Measurements from ENCODE around the gene SPPL2C.

Gene SPPL2C

DNA sequence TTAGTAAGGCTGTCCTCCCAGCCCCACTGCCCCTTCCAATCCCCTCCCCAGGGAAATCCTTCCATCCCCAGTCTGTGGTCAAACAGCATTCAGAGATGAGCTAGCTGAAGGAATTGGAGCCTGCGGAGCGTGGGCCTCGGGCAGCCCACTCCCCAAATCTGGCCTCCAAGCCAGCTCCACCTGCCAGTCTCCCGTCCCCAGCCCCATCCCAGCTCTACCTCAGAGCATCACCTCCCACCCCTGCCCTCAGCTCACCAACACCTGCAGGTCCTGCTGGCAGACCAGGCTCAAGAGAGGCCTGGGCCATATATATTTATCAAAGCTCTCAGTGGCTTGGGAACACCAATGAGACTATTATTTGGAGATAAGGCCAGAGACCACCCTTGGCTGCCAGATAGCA, 5.2 kb upstream of the SPPL2C start:
- H3K36me3 ChIP-seq (ENCODE audit: insufficient read depth, low read length), result no peaks in the 10 kb centered on the region
- H3K79me2 ChIP-seq (ENCODE audit: insufficient read depth, low read length), result no peaks in the 10 kb centered on the region
- no peaks in the 10 kb centered on the region for H3K9me2 ChIP-seq (ENCODE audit: low read depth, low read length)
- H3K9me3 ChIP-seq (ENCODE audit: low read length), result no peaks in the 10 kb centered on the region
- no peak overlapping the region for H3K27ac ChIP-seq (ENCODE audit: low read depth, low read length, poor library complexity, severe bottlenecking)
- no peaks in the 10 kb centered on the region for H3K4me1 ChIP-seq (ENCODE audit: insufficient read depth, low read length, severe bottlenecking)
- no peaks in the 10 kb centered on the region for H4K20me1 ChIP-seq (ENCODE audit: insufficient read depth, low read length)
- H3K4me2 ChIP-seq (ENCODE audit: low read length), result no peak overlapping the region
- H3K27me3 ChIP-seq (ENCODE audit: insufficient read depth, low read length), result peaks cover 11% of the 10 kb centered on the region
- H3F3A ChIP-seq (ENCODE audit: insufficient read depth, low read length), result no peaks in the 10 kb centered on the region
- no peak overlapping the region for H3K9ac ChIP-seq (ENCODE audit: low read length)
- H2AFZ ChIP-seq (ENCODE audit: low read length), result no peak overlapping the region
- no peak overlapping the region for H3K4me3 ChIP-seq (ENCODE audit: low read depth, low read length, poor library complexity, severe bottlenecking)
- TF ChIP-seq EZH2 (IDR thresholded peaks at IDR 0.05; ENCODE audit: borderline replicate concordance, low read length), result no peak
- TF ChIP-seq, protein P1, sequence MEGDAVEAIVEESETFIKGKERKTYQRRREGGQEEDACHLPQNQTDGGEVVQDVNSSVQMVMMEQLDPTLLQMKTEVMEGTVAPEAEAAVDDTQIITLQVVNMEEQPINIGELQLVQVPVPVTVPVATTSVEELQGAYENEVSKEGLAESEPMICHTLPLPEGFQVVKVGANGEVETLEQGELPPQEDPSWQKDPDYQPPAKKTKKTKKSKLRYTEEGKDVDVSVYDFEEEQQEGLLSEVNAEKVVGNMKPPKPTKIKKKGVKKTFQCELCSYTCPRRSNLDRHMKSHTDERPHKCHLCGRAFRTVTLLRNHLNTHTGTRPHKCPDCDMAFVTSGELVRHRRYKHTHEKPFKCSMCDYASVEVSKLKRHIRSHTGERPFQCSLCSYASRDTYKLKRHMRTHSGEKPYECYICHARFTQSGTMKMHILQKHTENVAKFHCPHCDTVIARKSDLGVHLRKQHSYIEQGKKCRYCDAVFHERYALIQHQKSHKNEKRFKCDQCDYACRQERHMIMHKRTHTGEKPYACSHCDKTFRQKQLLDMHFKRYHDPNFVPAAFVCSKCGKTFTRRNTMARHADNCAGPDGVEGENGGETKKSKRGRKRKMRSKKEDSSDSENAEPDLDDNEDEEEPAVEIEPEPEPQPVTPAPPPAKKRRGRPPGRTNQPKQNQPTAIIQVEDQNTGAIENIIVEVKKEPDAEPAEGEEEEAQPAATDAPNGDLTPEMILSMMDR (IDR thresholded peaks at IDR 0.05; ENCODE audit: low read length), result no peak

DNA sequence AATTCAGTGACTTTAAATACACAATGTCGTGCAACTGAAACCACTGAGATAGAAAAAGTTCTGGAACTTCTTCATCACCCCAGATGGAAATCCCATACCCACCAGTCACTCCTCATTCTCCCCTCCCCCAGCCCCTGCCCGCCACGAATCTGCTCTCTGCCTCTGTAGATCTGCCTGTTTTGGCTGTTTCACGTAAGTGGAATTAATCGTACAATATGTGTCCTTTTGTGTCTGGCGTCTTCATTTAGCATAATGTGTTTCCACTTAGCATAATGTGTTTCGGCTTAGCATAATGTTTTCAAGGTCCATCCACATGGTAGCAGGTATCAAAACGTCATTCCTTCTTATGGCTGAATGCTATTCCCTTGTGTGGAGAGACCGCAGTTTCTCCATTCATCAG, 3.5 kb upstream of the SPPL2C start:
- Histone ChIP-seq H3K27ac (ENCODE audit: low read depth, low read length, poor library complexity, severe bottlenecking) (no peak overlapping the region), H3K4me3 (ENCODE audit: low read depth, low read length, poor library complexity, severe bottlenecking) (no peak overlapping the region), H4K20me1 (ENCODE audit: insufficient read depth, low read length) (no peaks in the 10 kb centered on the region), H3K79me2 (ENCODE audit: insufficient read depth, low read length) (no peaks in the 10 kb centered on the region), H3K27me3 (ENCODE audit: insufficient read depth, low read length) (peaks cover 4% of the 10 kb centered on the region; the same call in 1 of the 2 replicates), H3K9me3 (ENCODE audit: low read length) (no peaks in the 10 kb centered on the region), H3K4me1 (ENCODE audit: insufficient read depth, low read length, severe bottlenecking) (no peaks in the 10 kb centered on the region), H3K4me2 (ENCODE audit: low read length) (no peak overlapping the region), H3K36me3 (ENCODE audit: insufficient read depth, low read length) (no peaks in the 10 kb centered on the region), H3F3A (ENCODE audit: insufficient read depth, low read length) (no peaks in the 10 kb centered on the region), H3K9ac (ENCODE audit: low read length) (no peak overlapping the region), H2AFZ (ENCODE audit: low read length) (no peak overlapping the region), H3K9me2 (ENCODE audit: low read depth, low read length) (no peaks in the 10 kb centered on the region)
- TF ChIP-seq, protein P1 (IDR thresholded peaks at IDR 0.05; ENCODE audit: low read length), result no peak
- no peak for TF ChIP-seq EZH2 (IDR thresholded peaks at IDR 0.05; ENCODE audit: borderline replicate concordance, low read length)

DNA sequence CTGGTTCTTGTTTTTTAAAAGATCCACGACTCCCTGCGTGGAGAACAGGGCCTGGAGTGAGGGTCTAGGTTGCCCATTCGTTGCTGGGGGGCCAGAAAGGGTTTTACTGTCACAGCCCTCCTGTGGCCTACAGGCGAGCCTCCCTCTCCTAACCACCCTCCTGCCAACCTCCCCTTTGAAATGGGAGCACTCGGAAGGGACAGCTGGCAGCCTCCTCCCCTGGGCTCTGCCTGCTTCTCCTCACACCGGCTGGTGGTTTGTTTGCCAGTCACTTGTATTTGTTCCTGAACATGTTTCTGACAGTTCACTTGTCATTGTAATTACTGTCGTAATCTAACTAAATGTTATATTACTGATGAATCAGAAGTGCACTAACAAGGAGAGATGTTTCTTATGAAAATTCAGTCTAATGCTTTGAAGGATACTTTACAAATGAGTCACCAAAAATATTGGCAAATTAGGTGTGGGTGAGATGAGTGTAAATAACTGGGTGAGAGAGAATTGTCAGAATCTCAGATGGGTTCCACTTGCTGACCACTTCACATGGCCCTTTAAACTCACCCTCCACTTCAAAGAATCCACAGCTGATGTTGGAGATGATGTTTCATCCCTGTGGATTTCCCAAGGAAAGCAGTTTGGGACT, 2.7 kb upstream of the SPPL2C start:
- Histone ChIP-seq H3F3A (ENCODE audit: insufficient read depth, low read length) (no peaks in the 10 kb centered on the region), H3K4me2 (ENCODE audit: low read length) (no peak overlapping the region), H3K9me2 (ENCODE audit: low read depth, low read length) (no peaks in the 10 kb centered on the region), H3K79me2 (ENCODE audit: insufficient read depth, low read length) (no peaks in the 10 kb centered on the region), H3K27me3 (ENCODE audit: insufficient read depth, low read length) (peaks cover 4% of the 10 kb centered on the region; the same call in 1 of the 2 replicates), H3K4me1 (ENCODE audit: insufficient read depth, low read length, severe bottlenecking) (no peaks in the 10 kb centered on the region), H3K36me3 (ENCODE audit: insufficient read depth, low read length) (no peaks in the 10 kb centered on the region), H3K9me3 (ENCODE audit: low read length) (no peaks in the 10 kb centered on the region), H2AFZ (ENCODE audit: low read length) (no peak overlapping the region), H3K27ac (ENCODE audit: low read depth, low read length, poor library complexity, severe bottlenecking) (no peak overlapping the region), H3K4me3 (ENCODE audit: low read depth, low read length, poor library complexity, severe bottlenecking) (no peak overlapping the region), H4K20me1 (ENCODE audit: insufficient read depth, low read length) (no peaks in the 10 kb centered on the region), H3K9ac (ENCODE audit: low read length) (no peak overlapping the region)
- TF ChIP-seq EZH2 (IDR thresholded peaks at IDR 0.05; ENCODE audit: borderline replicate concordance, low read length), result no peak
- TF ChIP-seq, protein P1 (IDR thresholded peaks at IDR 0.05; ENCODE audit: low read length), result no peak

All from OCI-LY1 (cell line).